Activated naive CD4-positive, alpha-beta T cell treated with anti-CD3 and anti-CD28 coated beads, Interleukin-2, amount 50 U/mL, for 16 hours (primary cell): ENCODE measurements around the gene MKRN1.
"Not testable (repeated sequence)": the region's sequence is repeated elsewhere in the genome, so short reads cannot be mapped to it uniquely, and the experiment has no call there.

ENCODE experiments used
- DNase-seq: peaks from one replicate; pipeline ENCODE4 v3.0.0-alpha.2; 2020

MKRN1 gene

GRCh38 chr7:140479062-140479738 is at the start of gene MKRN1:
MKRN1 (minus strand) TSS chr7:140479505; CDS start chr7:140479344, 161 bp downstream.
- DNase-seq, result peak; percentile 95

GRCh38 chr7:140526787-140527664 is 47.7 kb upstream of the MKRN1 start:
- no peak for DNase-seq

- no peak for DNase-seq
These were observed 46.9 kb upstream of the MKRN1 start for GRCh38 chr7:140526214-140526613.

- DNase-seq, result no peak
These were observed 46.4 kb upstream of the MKRN1 start for GRCh38 chr7:140525743-140526142.

- DNase-seq, result no peak
These were observed 42.1 kb upstream of the MKRN1 start for GRCh38 chr7:140521421-140521820.

- no peak for DNase-seq
These were observed 39.7 kb upstream of the MKRN1 start for GRCh38 chr7:140519007-140519399.

- no peak for DNase-seq
These were observed 39.2 kb upstream of the MKRN1 start for GRCh38 chr7:140518370-140519006.

- DNase-seq, result peak; percentile 63
These were observed 38.5 kb upstream of the MKRN1 start for GRCh38 chr7:140517546-140518369.

- no peak for DNase-seq
These were observed 33.2 kb upstream of the MKRN1 start for GRCh38 chr7:140512317-140513000.

- DNase-seq, result no peak
These were observed 30.5 kb upstream of the MKRN1 start for GRCh38 chr7:140509789-140510188.

GRCh38 chr7:140507556-140507955 is 28.3 kb upstream of the MKRN1 start:
- not testable (repeated sequence) for DNase-seq

- no peak for DNase-seq
These were observed 27.6 kb upstream of the MKRN1 start for GRCh38 chr7:140506788-140507464.

- no peak for DNase-seq
These were observed 22.7 kb upstream of the MKRN1 start for GRCh38 chr7:140501966-140502365.

- not testable (repeated sequence) for DNase-seq
These were observed 18.5 kb upstream of the MKRN1 start for GRCh38 chr7:140497807-140498206.

GRCh38 chr7:140497241-140497769 is 18.0 kb upstream of the MKRN1 start:
- no peak for DNase-seq

- no peak for DNase-seq
These were observed 16.3 kb upstream of the MKRN1 start for GRCh38 chr7:140495514-140496097.

- DNase-seq, result no peak
These were observed 15.6 kb upstream of the MKRN1 start for GRCh38 chr7:140494867-140495266.

GRCh38 chr7:140489026-140489359 is 9.7 kb upstream of the MKRN1 start:
- no peak for DNase-seq

- no peak for DNase-seq
These were observed 6.4 kb upstream of the MKRN1 start for GRCh38 chr7:140485500-140486265.

- DNase-seq, result no peak
These were observed 5.7 kb upstream of the MKRN1 start for GRCh38 chr7:140484951-140485499.
